ENCODE data around the gene PCF11. TPM values are rescaled to one million over a fixed set of nuclear protein-coding genes. Genes with fewer than 3 reads are reported as not detected.

Gene PCF11
- total and polyA plus RNA-seq, 2 of the 13 experiments (the other 11 are each of a cell fraction or from before 2014, with no cell fraction given) = 40.3 to 47.7 TPM

DNA sequence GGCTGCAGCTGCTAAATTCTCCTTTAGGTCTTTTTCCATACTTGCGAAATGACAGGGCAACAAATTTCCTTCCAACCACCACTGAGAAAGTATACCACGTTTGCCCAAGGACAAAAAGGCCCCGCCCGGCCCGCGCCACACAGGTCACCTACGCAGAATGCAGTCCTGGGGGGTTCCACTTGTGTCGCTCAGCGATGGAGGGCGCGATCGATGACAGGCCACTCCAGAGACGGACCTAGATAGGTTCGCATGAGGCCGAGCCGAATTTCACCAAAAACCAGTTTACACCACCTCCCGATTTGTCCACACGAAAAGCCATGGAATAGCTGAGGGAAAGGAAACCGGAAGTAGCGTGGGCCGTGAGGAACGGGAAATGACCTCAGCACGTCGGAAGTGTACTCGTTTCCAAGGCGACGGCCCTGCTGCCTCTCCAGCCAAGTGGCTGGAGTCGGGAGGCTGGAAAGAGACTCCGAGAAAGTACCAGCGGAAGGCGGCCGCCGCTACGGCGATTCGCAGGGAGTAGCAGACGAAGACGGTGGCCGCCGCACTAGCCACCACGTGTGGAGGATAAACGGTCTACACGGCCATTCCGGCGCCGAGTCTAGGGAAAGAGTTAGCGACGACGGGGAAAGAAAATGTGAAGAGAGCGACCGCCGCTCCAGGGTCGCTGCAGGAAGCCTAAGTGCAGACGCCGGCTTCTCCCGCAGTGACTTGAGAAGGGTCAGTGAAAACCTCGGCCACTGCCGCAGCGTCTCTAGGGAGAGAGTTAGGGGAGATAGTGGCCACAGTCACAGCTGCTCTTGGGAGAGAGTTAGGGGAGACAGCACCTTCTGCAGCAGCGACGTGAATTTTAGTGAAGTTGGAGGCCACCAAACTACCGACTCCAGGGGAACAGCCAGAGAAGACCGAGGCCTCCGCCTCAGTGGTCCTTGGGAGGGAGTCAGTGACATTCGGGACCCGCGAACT lies 36.7 kb downstream of the PCF11 start, which contains the start of gene ANKRD42 (continued):
- no peak for TF ChIP-seq IRX3 (CRISPR knock-in tag; IDR thresholded peaks at IDR 0.05; ENCODE audit: borderline replicate concordance, low read depth)
- no peak for TF ChIP-seq NCOA2 (CRISPR knock-in tag; IDR thresholded peaks at IDR 0.05)
- peak; percentile 33; the same call in 1 of the 2 replicates for TF ChIP-seq KDM4B (CRISPR knock-in tag; IDR thresholded peaks at IDR 0.05)
- TF ChIP-seq, protein P1, sequence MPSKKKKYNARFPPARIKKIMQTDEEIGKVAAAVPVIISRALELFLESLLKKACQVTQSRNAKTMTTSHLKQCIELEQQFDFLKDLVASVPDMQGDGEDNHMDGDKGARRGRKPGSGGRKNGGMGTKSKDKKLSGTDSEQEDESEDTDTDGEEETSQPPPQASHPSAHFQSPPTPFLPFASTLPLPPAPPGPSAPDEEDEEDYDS (CRISPR knock-in tag; IDR thresholded peaks at IDR 0.05) = peak; percentile 64
- TF ChIP-seq, protein P2, sequence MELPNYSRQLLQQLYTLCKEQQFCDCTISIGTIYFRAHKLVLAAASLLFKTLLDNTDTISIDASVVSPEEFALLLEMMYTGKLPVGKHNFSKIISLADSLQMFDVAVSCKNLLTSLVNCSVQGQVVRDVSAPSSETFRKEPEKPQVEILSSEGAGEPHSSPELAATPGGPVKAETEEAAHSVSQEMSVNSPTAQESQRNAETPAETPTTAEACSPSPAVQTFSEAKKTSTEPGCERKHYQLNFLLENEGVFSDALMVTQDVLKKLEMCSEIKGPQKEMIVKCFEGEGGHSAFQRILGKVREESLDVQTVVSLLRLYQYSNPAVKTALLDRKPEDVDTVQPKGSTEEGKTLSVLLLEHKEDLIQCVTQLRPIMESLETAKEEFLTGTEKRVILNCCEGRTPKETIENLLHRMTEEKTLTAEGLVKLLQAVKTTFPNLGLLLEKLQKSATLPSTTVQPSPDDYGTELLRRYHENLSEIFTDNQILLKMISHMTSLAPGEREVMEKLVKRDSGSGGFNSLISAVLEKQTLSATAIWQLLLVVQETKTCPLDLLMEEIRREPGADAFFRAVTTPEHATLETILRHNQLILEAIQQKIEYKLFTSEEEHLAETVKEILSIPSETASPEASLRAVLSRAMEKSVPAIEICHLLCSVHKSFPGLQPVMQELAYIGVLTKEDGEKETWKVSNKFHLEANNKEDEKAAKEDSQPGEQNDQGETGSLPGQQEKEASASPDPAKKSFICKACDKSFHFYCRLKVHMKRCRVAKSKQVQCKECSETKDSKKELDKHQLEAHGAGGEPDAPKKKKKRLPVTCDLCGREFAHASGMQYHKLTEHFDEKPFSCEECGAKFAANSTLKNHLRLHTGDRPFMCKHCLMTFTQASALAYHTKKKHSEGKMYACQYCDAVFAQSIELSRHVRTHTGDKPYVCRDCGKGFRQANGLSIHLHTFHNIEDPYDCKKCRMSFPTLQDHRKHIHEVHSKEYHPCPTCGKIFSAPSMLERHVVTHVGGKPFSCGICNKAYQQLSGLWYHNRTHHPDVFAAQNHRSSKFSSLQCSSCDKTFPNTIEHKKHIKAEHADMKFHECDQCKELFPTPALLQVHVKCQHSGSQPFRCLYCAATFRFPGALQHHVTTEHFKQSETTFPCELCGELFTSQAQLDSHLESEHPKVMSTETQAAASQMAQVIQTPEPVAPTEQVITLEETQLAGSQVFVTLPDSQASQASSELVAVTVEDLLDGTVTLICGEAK (IDR thresholded peaks at IDR 0.05) = peak; percentile 75
- TF ChIP-seq, protein P2 (CRISPR knock-in tag; IDR thresholded peaks at IDR 0.05) = 0 out of 2 replicates have a peak, but pooled peaks have one; percentile 9
- TF ChIP-seq EED (CRISPR knock-in tag; IDR thresholded peaks at IDR 0.05) = peak; percentile 90; the same call in 1 of the 2 replicates
- TF ChIP-seq ZNF558 (CRISPR knock-in tag; IDR thresholded peaks at IDR 0.05; ENCODE audit: borderline replicate concordance) = no peak
- no peak for TF ChIP-seq TRIM24 (CRISPR knock-in tag; IDR thresholded peaks at IDR 0.05)
- no peak for TF ChIP-seq KLF11 (CRISPR knock-in tag; IDR thresholded peaks at IDR 0.05)
- TF ChIP-seq, protein P3, sequence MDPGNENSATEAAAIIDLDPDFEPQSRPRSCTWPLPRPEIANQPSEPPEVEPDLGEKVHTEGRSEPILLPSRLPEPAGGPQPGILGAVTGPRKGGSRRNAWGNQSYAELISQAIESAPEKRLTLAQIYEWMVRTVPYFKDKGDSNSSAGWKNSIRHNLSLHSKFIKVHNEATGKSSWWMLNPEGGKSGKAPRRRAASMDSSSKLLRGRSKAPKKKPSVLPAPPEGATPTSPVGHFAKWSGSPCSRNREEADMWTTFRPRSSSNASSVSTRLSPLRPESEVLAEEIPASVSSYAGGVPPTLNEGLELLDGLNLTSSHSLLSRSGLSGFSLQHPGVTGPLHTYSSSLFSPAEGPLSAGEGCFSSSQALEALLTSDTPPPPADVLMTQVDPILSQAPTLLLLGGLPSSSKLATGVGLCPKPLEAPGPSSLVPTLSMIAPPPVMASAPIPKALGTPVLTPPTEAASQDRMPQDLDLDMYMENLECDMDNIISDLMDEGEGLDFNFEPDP (CRISPR knock-in tag; conservative IDR thresholded peaks at IDR 0.05) = no peak
- TF ChIP-seq ZNF383 (CRISPR knock-in tag; IDR thresholded peaks at IDR 0.05; ENCODE audit: borderline replicate concordance) = no peak
- TF ChIP-seq, protein P4, sequence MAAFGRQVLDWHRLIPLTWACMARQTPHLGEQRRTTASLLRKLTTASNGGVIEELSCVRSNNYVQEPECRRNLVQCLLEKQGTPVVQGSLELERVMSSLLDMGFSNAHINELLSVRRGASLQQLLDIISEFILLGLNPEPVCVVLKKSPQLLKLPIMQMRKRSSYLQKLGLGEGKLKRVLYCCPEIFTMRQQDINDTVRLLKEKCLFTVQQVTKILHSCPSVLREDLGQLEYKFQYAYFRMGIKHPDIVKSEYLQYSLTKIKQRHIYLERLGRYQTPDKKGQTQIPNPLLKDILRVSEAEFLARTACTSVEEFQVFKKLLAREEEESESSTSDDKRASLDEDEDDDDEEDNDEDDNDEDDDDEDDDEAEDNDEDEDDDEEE (CRISPR knock-in tag; IDR thresholded peaks at IDR 0.05) = peak; percentile 46
- no peak for TF ChIP-seq PITX1 (CRISPR knock-in tag; IDR thresholded peaks at IDR 0.05)
